OCI-M1 (cell line): Measurements from ENCODE around the gene GOLT1A.

Source experiments
- DNase-seq: peaks from one replicate; lab custom pipeline; 2025; lab: John Stamatoyannopoulos, UW

The GOLT1A gene

GRCh38 chr1:204217648-204218000 lies 3.8 kb upstream of the GOLT1A start:
- DNase-seq = no peak

- no peak for DNase-seq
Observed at GRCh38 chr1:204216880-204217647, 3.3 kb upstream of the GOLT1A start.

GRCh38 chr1:204216236-204216635 lies 2.4 kb upstream of the GOLT1A start:
- no peak for DNase-seq

GRCh38 chr1:204212715-204213114 lies 1.1 kb downstream of the GOLT1A start:
- DNase-seq = no peak

- no peak for DNase-seq
Observed at GRCh38 chr1:204211046-204211445, 2.7 kb downstream of the GOLT1A start.

- peak; percentile 69 for DNase-seq
Observed at GRCh38 chr1:204207136-204207616, 6.6 kb downstream of the GOLT1A start.

GRCh38 chr1:204206121-204206520 lies 7.7 kb downstream of the GOLT1A start:
- peak; percentile 34 for DNase-seq

GRCh38 chr1:204205486-204205885 lies 8.3 kb downstream of the GOLT1A start:
- DNase-seq = no peak

- DNase-seq = no peak
Observed at GRCh38 chr1:204204944-204205343, 8.8 kb downstream of the GOLT1A start.

GRCh38 chr1:204203206-204203767 lies 10.5 kb downstream of the GOLT1A start:
- DNase-seq = no peak

- DNase-seq = no peak
Observed at GRCh38 chr1:204202481-204202880, 11.3 kb downstream of the GOLT1A start.

- DNase-seq = no peak
Observed at GRCh38 chr1:204201348-204202040, 12.3 kb downstream of the GOLT1A start.

GRCh38 chr1:204199579-204199978 lies 14.2 kb downstream of the GOLT1A start:
- no peak for DNase-seq

- DNase-seq = peak; percentile 40
Observed at GRCh38 chr1:204198348-204199340, 15.1 kb downstream of the GOLT1A start.

- no peak for DNase-seq
Observed at GRCh38 chr1:204197068-204197467, 16.7 kb downstream of the GOLT1A start.

- DNase-seq = no peak
Observed at GRCh38 chr1:204196068-204196795, 17.6 kb downstream of the GOLT1A start, which contains the start of gene KISS1. Gene KISS1, minus strand, starts transcription at chr1:204196491. Its CDS starts 3,615 bp downstream, at chr1:204192876.

GRCh38 chr1:204194771-204195170 lies 19.0 kb downstream of the GOLT1A start:
- no peak for DNase-seq

- DNase-seq = no peak
Observed at GRCh38 chr1:204194080-204194479, 19.7 kb downstream of the GOLT1A start.

GRCh38 chr1:204192589-204193352 lies 21.0 kb downstream of the GOLT1A start:
- no peak for DNase-seq

- DNase-seq = no peak
Observed at GRCh38 chr1:204192046-204192445, 21.7 kb downstream of the GOLT1A start.
